ENCODE measurements around the gene TAF5L.

GRCh38 chr1:229550812-229551567, 74.9 kb downstream of the TAF5L start:
- TF ChIP-seq EZH2 (IDR thresholded peaks at IDR 0.05; ENCODE audit: insufficient read depth, poor library complexity, severe bottlenecking) (no peak), EZH2phosphoT487 (IDR thresholded peaks at IDR 0.05; ENCODE audit: insufficient read depth, low read depth) (no peak)
